ENCODE measurements around the gene BCKDK.

Gene BCKDK

DNA sequence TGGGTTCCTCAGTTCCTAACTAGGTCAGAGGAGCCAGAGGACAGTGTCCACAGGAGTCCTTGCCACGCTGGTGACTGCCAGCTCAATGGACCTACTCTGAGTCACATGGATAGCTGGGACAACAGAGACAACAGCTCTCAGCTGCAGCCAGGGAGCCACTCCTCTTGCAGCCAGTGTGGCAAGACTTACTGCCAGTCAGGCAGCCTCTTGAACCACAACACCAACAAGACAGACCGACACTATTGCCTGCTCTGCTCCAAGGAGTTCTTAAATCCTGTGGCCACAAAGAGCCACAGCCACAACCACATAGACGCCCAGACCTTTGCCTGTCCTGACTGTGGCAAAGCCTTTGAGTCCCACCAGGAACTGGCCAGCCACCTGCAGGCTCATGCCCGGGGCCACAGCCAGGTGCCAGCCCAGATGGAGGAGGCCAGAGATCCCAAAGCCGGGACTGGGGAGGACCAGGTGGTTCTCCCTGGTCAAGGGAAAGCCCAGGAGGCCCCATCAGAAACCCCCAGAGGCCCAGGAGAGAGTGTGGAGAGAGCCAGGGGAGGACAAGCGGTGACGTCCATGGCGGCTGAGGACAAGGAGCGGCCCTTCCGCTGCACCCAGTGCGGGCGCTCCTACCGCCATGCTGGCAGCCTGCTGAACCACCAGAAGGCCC, 27.3 kb upstream of the BCKDK start:
- no peak for DNase-seq

DNA sequence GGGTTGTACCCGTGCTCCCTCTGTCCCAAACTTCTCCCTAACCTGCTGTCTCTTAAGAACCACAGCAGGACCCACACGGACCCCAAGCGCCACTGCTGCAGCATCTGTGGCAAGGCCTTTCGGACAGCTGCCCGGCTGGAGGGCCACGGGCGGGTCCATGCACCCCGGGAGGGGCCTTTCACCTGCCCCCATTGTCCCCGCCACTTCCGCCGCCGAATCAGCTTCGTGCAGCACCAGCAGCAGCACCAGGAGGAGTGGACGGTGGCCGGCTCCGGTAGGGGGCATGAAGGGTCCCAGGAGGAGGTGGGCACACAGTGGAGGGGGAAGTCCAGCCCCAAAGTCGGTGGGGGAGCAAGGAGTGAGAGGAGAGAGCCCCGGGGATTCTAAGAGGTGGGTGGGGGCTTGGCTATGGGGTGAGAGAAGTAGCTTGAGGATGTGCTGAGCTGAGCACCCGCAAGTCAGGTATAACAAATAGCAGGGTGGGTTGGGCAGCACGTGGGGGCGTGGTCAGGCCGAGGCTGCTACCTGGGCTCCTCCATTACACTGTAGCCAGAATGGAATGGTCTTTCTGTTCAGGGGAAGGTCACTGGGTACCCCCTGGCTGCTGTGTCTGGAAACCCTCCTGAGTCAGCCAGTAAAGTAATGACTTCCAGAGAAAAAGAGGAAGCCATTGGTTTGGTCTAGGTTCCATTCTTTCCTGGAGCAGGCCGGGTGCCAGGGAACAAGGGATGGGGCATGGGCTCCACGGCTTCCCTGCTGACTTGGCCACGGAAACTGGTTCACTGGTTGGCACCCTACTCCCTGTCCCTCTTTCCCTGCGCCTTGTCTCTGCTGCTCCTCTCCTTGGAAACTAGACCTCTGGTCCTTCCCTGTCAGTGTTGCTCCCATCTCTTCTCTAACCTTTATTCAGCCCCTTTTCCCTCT, 26.5 kb upstream of the BCKDK start:
- no peak for DNase-seq

DNA sequence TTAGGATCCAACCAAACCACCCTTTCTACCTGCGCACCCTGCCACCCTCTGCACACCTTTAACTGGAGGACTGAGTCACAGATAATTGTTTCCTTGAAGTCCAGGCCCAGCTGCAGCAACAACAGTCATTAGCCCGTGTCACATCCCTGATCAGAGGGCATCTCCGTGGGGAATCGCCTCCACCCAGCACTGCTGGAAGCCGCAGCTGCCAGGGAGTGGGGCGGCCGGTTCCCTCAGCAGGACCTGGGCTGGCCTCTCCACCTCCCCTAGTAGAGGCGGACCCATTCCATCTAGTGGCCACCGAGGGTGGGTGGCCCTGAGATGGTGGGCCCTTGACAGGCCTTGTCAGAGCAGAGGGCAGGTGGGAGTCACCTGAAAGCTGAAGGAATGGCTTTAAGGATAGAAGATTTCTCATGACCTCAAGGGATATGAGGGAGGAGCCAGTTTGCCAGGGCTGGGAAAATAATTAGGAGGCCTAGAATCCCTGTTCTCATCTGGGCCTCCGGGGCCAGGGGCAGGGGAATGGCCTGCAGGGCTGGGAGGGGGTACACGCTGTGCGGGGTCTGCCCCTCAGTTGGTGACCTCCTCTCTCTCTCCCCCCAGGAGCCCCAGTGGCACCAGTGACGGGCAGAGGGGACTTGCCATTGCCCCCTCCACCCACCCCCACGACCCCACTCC, 25.7 kb upstream of the BCKDK start:
- no peak for DNase-seq

DNA sequence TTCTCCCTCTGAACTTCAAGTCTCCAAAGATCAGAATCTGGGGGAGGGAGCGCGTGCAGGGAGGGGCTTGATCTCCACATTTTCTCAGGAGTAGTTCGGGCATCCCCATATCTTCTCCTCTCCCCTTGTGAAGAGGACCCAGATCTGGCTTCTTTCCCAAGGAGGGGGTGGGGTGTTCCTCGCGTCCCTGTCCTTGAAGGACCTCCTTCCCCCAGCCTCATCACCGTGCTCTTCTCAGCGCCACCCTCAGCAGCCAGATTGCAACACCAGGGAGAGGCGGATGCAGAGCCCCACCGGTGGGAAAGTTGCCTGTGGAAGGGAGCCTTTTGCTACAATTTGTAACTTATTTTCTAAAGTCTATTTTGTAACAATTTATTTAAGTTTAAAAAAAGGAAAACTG, 25.1 kb upstream of the BCKDK start:
- no peak for DNase-seq

DNA sequence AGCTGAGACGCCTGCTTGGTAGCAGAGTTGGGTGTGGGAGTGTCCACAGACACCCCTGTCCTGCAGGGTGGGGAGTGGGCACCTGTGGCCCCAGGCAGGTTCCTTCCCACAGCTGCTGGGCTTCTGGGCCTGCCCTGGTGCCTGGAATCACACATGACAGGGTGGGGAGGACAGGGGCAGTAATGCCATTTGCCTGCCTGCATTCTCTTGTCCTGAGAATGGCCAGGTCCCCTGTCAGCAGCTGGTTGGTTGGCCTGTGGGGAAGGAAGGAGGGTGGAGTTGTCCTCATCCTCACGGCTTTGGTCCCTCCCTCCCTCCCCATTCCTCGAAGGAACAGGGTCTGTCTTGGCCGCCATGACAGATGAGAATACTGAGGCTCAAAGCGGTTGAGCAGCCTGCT, 24.6 kb upstream of the BCKDK start:
- no peak for DNase-seq

DNA sequence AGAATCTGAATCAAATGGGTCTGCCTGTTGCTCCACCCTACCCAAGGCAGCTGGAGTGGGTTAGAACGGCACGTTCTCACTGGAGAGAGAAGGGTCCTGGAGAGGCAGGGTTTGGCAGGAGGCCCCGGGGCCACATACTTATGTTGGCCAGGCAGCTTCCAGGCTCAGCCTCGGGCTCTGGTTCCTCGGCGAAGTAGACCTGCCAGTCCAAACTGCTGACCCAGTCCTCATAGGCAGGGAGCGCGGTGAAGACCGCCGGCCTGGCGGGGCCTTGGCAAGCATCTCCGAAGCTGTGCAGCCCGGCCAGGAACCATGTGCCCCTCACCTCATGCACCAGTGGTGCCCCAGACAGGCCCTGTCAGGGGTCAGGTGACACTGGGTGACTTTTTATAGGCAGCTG, 24.2 kb upstream of the BCKDK start:
- DNase-seq: no peak

DNA sequence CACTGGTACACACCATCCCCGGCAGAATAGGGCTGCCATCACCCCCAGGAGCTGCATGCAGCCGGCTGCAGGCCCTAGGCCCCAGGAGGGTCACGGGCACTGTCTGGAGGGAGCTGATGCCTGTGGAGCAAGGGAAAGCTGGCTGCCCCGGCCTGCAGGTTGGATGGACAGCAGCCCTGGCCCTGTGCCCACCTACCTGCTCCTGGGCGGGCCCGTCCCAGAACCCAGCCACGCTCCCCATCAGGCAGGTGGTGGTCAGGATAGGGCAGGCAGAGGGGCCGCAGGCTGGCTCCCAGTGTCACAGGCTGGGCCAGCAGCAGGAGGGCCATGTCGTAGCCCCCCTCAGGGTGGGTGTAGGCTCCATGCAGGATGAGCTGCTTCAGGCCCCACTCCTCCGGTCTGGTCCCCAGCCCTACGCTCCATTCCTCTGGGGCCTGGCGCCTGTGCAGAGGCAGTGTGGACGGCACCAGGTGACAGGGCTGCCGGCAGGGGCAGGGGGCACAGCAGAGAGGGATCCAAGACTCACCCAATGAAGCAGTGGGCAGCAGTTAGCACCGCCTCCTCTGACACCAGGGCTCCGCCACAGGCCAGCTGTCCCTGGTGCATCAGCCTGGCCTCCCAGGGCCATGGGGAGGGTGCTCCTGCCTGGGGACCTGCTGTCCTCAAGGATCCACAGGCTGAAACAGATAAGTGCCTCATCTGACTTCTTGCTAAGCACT, 23.4 kb upstream of the BCKDK start:
- DNase-seq: no peak

DNA sequence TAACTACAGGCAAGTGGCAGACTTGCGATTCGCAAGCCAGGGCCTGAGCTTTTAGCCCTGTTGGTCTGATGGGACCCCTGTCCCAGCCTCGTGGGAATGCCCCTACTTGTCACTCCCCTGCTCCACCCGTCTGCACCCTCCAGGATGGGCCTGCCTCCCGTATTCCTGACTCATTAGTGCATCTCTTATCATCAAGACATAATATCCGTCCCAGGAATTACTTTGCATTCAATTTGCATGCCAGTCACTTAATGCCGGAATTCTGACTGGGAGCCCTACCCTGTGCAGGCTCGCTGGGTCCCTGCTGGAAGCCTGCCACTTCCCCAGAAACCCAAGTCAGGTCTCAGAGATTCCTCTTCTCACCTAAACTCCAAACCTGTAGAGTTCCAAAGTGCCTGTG, 22.8 kb upstream of the BCKDK start:
- no peak for DNase-seq

DNA sequence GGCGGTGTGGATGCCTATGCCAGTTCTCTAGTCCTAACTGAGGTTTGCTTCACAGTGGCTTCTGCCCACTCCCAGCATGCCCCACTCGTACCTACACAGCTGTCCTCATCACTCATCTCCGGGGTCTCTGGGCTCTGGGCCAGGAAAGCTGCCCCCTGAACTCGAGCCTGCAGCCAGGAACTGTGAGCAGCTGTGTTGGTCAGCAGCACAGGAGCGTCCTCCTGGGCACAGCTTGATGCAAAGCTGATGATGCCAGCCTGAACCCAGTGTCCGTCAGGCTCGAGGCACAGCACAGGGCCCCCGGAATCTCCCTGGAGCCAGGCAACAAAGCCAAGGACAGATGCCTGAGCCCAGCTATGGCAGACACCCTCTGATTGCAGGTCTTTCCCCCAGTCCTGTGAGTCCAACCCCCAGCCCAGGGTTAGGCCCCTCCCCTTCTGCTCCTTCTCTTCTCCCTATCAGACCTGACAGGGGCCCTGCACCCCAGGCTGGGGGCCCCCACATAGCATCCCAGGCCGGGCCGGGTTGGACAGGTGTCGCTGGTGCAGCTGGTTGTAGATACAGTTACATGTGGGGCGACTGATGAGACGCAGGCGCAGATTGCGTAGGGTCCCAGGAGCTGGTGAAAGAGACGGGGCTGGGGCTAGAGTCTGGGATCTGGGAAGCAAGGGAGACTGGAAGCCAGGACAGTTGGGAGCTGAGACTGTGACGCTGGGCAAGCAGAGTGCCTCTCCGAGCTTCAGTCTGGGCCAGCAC, 22.1 kb upstream of the BCKDK start:
- no peak for DNase-seq

DNA sequence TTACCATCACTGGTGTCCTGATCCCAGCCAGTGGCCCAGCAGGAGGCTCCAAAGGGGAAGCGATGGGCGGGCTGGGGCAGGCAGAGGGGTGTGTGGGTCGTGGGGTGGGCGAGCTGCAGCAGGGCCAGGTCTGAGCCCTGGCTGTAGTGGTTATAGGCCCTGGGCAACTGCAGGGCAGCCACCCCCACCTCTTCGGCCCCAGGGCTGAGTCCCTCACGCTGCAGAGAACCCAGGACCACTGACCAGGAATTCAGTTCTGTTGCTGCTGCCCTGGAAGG, 21.6 kb upstream of the BCKDK start:
- no peak for DNase-seq

DNA sequence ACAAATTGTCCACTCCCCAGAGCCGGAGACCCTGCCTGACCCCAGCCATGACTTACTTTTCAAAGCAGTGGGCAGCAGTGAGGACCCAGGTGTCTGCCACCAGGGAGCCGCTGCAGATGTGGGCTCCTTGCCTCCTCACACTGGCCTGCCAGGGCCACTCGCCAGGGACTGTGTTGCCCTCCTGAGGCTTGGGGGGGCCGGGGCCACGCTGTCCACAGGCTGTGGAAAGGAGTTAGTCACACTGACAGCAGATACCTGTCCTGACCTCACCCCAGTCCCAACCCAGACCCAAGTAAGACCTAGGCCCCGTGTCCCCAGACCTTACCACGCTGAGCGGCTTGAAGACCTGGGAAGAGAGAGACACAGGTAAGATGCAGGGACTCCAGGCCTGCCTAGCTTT, 20.7 kb upstream of the BCKDK start:
- DNase-seq: no peak

DNA sequence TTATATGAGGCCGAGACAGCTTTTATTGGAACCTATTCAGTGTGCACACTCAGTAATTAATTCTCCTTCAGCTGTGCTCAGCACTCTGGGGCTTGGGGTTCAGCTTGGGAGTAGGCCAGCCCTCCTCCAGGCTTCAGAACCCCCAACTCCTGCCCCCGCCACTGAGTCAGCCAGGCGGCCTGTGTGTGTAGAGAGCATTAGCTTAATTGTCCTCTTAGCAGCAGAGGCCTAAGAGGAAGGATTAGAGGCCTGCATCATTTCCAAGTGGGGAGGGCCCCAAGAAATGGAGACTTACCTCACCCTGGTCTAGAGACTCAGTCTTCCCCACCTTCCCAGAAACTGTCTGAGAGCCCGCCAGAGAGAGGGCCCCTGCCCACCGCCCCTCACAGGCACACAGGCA, 20.2 kb upstream of the BCKDK start:
- no peak for DNase-seq

DNA sequence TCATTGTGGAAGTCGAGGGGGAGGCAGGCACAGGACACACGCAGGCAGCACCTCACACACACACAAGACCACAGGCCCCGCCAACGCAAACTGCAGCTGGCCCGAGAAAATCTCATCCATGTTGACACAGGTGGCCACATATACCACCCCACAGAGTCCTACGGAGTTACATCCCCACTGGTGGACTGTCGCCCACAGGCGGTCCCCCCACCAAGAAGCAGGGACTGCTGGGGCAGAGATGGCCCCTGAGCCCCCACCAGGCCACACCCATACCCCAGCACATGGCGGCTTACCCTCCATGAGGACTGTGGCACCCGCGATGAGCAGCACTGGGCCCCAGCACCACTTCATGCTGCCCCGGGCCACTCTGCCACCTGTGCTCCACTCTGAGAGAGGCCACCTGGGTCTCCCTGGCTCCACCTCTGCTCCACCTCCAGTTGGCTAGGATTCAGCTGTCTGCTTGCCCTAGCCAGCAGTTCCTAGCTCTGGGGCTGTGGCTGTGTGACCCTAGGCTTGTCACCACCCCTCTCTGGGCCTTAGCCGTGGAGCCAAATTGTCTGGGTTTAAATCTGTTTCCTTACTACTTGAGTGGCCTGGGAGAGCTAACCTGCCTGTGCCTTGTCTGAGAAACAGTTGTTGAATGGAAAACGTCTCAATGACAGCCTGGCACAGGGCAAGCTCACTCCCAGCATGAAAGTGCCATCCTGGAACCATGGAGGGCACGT, 19.6 kb upstream of the BCKDK start, which contains the start of gene PRSS53:
Gene PRSS53, minus strand, starts transcription at position 485 of the 725 bp plus-strand sequence. Its CDS starts 134 bp downstream, at position 351.
- DNase-seq: no peak

DNA sequence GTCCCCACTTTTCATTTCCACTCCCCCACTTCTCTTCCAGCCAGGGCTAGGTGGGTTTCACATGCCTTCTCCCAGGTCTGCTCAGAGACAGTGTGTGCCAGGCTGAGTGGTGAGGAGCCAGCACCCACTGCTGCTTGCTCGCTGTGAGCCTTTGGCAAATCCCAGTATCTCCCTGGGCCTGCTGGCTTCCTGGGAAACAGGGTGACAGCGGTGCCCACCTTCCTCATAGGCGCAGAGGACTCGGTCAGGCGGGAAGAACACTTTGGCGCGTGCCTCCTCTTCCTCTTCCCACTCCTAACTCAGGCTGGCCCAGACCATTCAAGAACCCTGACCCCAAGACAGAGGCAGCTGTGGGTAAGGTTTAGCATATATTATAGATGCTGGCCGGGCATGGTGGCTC, 19.0 kb upstream of the BCKDK start:
- no peak for DNase-seq

DNA sequence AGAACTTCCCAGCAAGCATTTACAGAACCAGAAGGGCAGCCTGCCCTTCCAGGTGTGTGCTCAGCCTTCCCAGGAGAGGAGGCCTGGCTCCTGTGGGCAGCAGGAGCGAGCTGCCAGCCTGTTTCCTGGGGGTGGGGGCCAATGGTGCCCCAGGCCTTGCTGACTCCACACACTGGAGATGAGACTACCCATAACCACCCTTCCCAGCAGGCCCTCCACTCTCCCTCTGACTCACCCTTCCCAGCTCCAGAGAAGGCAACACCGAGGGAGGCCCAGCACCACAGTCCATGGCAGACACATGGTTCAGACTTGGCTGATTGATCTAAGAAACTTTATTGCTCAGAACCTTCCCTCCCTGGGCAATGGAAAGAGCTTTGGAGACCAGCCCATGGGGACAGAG, 17.6 kb upstream of the BCKDK start:
- DNase-seq: no peak

DNA sequence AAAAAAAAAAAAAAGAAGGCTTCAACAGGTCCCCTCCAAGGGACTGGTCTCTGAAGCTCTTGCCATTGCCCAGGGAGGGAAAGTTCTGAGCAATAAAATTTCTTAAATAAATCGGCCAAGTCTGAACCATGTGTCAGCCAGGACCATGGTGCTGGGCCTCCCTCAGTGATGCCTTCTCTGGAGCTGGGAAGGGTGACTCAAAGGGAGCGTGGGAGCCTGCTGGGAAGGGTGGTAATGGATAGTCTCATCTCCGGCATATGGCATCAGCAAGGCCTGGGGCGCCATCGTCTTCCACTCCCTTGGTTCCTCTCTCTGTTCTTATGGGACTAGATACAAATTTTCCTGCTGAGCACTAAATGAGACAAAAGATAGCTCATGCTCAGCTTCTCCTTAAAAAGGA, 15.9 kb upstream of the BCKDK start:
- no peak for DNase-seq

DNA sequence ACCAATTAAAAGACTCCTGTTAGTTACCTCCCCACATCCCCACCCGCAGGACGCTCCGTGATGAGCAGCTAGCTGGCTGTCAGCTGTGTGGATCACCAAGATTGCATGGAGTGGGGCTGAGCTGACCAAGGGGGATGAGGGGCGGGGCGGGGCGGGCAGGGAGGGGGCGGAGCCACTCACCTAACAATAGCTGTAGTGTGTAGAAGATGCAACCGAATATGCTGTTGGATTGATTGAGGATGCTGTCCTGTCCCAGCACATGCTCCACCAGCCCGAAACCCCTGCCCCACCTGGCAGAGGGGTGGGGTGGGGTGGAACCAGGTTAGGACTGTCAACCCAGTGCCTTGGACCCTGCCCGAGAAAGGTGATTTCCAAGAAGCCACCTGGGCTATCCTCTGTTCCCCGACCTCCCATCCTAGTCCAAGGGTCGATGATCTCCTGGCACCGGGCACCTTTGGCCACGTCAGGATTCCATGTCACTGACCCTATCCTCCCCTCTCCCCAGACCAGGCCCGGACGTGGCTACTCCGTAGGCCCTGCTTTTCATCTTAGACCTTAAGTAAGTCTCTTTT, 15.0 kb upstream of the BCKDK start:
- no peak for DNase-seq

DNA sequence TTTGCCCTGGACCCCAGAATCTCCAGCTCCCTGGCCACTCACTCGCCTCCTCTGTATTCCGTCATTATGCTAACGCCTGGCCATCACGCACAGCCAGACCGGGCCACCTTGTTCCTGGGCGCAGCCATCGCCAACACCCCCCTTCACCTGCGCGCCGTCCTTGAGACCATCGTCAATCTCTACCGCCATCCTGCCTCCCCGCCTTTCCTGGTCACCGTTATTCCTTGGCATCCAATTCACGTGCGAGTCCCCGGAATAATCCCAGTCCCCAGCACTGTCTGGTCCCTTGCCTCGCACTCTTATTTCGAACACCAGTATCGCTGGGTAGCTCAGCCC, 14.1 kb upstream of the BCKDK start:
- no peak for DNase-seq

DNA sequence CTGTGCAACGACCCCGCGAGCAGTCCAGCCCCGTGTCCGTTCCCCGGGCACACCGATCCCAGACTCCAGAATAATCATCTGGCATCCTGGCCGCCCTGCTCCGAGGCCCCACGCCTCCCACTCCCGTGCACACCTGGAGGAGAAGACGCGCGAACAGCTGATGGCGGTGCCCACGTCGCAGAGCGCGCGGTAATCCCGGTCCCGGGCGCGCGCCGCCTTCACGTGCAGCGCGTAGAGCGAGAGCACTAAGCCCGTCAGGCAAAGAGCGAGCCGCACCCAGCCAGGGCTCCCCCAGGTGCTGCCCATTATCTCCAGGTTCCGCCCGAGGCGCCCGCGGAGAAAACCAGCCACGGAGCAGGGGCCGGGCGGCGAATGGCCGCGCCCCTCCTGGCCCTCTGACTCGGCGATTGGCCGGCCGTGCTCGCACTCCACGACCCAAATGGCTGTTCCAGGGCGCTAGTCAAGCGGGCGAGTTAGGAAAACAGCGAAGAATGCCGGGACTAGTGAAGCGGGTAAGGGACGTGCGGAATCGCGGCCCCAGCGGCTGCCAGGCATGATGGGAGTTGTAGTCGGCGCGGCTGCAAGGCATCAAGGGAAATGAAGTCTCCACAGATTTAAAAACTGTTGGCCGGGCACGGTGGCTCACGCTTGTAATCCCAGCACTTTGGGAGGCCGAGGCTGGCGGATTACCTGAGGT, 13.6 kb upstream of the BCKDK start, which contains the start of gene VKORC1:
Gene VKORC1, minus strand, starts transcription at position 374 of the 697 bp plus-strand sequence. Its CDS starts 68 bp downstream, at position 306.
- peak; percentile 83 for DNase-seq

DNA sequence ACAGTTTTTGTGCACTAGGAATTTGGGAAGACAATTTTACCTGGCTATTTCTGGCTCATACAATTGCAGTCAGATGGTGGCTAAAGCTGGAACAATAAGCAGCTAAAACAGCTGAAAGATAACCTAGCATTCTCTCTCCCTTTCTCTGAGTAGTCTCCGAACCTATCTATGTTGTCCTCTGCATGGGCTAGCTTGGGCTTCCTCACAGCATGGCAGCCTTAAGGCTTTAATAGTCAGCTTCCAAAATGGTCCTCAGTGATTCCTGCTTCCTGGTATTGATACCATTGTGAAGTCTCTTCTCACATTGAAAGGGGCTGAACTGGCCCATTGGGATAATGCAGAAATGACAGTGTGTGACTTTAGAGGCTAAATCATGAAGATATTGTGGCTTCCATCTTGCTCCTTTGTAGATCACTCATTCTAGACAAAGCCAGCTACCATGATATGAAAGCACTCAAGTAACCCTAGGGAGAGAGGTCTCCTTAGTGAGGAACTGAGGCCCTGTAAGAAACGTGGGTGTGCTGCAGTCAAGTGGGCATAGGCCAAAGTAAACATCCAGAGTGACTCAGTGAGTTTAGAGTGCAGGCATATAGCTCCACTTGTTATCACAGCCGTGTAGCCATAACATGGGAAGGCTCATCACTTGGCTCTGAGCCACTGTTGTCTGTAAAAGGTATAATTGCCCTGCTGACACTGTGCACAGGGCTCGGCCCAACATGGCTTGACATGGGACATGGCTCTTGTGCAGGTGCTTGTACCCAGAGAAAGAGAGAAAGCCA, 8.1 kb upstream of the BCKDK start:
- DNase-seq: no peak
